Activated naive CD4-positive, alpha-beta T cell treated with anti-CD3 and anti-CD28 coated beads, Interleukin-2, amount 10 ng/mL, durations not matched to agents 7 days and 5 days (primary cell): ENCODE measurements around the gene GAS7.

Experiments
- CTCF ChIA-PET: fragments of 350-600 bp; sonication (Branson Sonifier 250); formaldehyde crosslinking; loops from one replicate; lab custom pipeline; 2021; ENCODE audit warnings: antibody characterized with exemption; lab: Charles Lee
- DNase-seq: peaks from one replicate; pipeline ENCODE4 v3.0.0-alpha.2; 2020
- H3K27ac Mint-ChIP-seq: one replicate; pipeline ENCODE4 v1.8.0; 2021; ENCODE audit warnings: mild to moderate bottlenecking, moderate library complexity, mixed read lengths
- H3K27me3 Mint-ChIP-seq: one replicate; pipeline ENCODE4 v1.8.0; 2021; ENCODE audit warnings: mild to moderate bottlenecking, mixed read lengths
- H3K36me3 Mint-ChIP-seq: one replicate; pipeline ENCODE4 v1.8.0; 2021; ENCODE audit warnings: mixed read lengths
- H3K4me1 Mint-ChIP-seq: one replicate; pipeline ENCODE4 v1.8.0; 2021; ENCODE audit warnings: mixed read lengths
- H3K4me3 Mint-ChIP-seq: one replicate; pipeline ENCODE4 v1.8.0; 2021; ENCODE audit warnings: mild to moderate bottlenecking, moderate library complexity, mixed read lengths
- H3K9me3 Mint-ChIP-seq: one replicate; pipeline ENCODE4 v1.8.0; 2021; ENCODE audit warnings: mixed read lengths

Gene GAS7

DNA sequence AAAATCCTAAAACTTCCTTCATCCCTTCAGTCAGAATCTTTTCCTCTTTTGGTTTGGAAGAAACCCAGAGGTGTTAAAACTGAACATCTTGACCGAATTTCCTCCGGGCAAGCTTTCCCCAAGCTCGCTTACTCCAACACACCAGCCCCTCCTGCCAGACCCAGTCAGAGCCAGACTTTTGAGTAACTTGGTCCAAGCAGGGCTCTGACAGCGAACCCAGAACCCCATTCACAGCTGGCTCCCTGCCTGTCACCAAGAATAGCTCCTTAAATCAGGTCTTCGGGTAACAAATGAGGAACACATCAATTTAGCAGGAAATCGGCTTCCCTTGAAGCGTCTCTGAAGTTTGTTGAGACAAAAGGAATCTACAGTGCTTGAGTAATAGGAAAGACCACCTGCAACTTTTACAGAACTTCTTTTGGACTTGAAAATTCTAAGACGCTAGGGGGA, 27.3 kb downstream of the GAS7 start:
- Mint-ChIP-seq H3K27ac (no peak overlapping the region), H3K4me1 (peaks cover 13% of the 10 kb centered on the region), H3K9me3 (peaks cover 1% of the 10 kb centered on the region), H3K4me3 (no peak overlapping the region), H3K36me3 (no peaks in the 10 kb centered on the region), H3K27me3 (peaks cover 12% of the 10 kb centered on the region)
- CTCF ChIA-PET, result interaction anchor here (1.0 kb wide), 1 partner anchor 11 kb away, joined by 3 read pairs; no protein-coding TSS in a partner anchor
- no peak for DNase-seq

DNA sequence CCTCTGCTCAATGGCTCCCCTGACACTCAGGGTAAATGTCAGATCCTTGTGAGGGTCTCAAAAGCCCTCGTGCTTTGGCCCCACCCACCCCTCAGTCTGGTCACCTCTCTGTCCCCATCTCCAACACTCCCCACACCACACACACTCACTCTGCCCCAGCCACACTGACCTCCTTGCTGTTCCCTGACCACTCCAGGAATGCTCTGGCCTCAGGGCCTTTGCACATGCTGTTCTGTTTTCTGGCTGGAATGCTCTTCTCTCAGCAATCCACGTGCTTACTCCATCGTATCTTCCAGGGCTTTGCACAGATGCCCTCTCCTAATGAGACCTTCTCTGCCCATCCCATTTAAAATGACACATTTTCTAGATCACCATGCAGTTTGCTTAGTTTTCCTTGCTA, 28.2 kb downstream of the GAS7 start:
- H3K36me3 Mint-ChIP-seq, result no peaks in the 10 kb centered on the region
- no peak overlapping the region for H3K27ac Mint-ChIP-seq
- DNase-seq, result no peak
- peaks cover 1% of the 10 kb centered on the region for H3K9me3 Mint-ChIP-seq
- H3K4me3 Mint-ChIP-seq, result no peak overlapping the region
- CTCF ChIA-PET, result no interaction called here
- peaks cover 13% of the 10 kb centered on the region for H3K4me1 Mint-ChIP-seq
- H3K27me3 Mint-ChIP-seq, result peaks cover 12% of the 10 kb centered on the region

DNA sequence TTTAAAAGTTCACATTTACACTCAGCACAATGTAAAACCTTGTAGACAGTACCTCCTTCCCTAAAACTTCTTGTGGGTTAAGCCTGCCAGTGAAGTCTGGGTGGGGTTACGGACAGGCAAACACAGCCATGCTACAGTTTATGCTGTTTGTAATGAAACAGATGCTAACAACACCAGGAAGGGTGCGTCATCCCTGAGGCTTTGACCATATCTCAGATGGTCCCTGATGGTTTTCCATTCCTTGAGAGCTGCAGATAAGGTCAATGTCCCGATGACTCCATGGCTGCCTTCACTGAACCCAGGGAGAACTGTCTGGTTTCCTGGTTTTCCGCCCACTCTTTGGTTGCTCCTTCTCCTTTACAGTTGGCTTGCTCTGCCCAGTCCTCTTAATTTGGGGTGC, 29.1 kb downstream of the GAS7 start:
- peaks cover 1% of the 10 kb centered on the region for H3K9me3 Mint-ChIP-seq
- CTCF ChIA-PET, result no interaction called here
- no peak overlapping the region for H3K27ac Mint-ChIP-seq
- peaks cover 13% of the 10 kb centered on the region for H3K4me1 Mint-ChIP-seq
- no peak for DNase-seq
- no peaks in the 10 kb centered on the region for H3K36me3 Mint-ChIP-seq
- no peak overlapping the region for H3K4me3 Mint-ChIP-seq
- H3K27me3 Mint-ChIP-seq, result peaks cover 12% of the 10 kb centered on the region

DNA sequence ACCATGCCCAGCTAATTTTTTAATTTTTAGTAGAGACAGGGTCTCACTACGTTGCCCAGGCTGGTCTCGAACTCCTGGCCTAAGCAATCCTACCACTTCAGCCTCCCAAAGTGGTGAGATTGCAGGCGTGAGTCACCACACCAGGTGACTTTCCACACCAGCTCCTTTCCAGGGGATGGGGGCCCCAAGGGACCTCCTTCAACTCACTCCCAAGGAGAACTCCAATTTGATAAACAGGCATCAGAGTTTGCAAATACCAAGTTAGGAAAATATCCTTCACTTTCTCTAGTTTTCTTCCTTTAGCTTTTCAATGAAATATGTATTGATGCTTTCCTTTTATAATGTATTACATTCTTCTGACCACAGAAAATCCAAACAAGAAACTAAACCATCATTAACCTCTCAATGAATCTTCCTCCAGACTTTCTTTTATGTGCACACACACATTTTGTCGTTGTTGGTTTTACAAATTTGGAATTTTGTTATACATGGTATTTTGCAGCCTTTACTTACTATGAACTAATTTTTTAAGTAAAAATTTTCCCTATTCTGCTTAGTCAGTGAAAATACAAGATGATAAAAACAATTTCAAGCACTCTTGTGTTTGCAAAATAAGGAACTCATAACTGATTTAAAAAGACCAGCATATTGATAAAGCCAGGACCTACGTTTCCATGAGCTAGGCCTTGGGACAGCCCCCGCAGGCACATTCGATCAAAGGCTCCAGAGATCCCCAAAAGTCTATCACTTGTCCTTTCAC, 32.0 kb downstream of the GAS7 start:
- no peak for DNase-seq
- H3K27ac Mint-ChIP-seq, result no peak overlapping the region
- H3K36me3 Mint-ChIP-seq, result no peaks in the 10 kb centered on the region
- H3K27me3 Mint-ChIP-seq, result peaks cover 8% of the 10 kb centered on the region
- peaks cover 4% of the 10 kb centered on the region for H3K4me1 Mint-ChIP-seq
- no peak overlapping the region for H3K4me3 Mint-ChIP-seq
- CTCF ChIA-PET, result no interaction called here
- peaks cover 1% of the 10 kb centered on the region for H3K9me3 Mint-ChIP-seq

DNA sequence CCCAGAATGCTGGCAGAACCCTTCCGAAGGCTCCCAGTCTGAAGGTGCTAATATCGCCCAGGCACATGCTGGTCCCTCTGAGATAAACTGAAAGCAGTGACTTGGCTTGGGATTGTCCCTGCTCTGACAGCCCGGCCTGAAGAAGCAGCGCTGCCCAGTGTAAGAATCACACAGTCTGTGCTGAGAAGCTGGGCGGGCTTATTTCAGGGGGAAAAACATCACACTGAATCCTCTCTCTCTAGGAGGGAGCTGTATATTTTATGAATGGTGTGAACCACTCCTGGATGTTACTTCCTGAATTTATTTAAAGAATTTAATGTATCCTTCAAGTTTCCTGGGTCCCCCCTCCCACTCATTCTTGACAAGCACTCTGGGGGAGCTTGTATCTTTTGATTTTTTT, 36.3 kb downstream of the GAS7 start:
- H3K4me1 Mint-ChIP-seq, result no peaks in the 10 kb centered on the region
- H3K4me3 Mint-ChIP-seq, result no peak overlapping the region
- no peaks in the 10 kb centered on the region for H3K27me3 Mint-ChIP-seq
- CTCF ChIA-PET, result no interaction called here
- no peak for DNase-seq
- H3K9me3 Mint-ChIP-seq, result no peaks in the 10 kb centered on the region
- no peak overlapping the region for H3K27ac Mint-ChIP-seq
- no peaks in the 10 kb centered on the region for H3K36me3 Mint-ChIP-seq

DNA sequence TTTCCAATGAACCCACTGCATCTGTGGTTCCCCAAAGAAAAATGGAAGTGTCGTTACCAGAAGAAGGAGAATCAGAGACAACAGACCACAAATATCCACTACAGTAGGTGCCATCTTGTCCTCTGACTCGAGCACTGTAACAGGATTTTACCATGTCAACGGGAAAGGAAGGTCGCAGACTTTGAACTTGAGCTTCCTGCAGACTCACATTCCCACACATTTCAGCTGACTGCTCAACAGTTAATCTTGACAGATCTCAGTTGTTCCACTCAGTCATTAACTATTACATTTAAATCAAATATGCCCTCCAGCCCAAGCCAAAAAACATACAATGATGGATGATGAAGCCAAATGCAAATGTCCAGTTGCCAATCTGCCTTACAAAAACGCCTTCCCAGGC, 37.0 kb downstream of the GAS7 start:
- Mint-ChIP-seq H3K27me3 (peaks cover 3% of the 10 kb centered on the region), H3K4me1 (peaks cover 2% of the 10 kb centered on the region), H3K36me3 (no peaks in the 10 kb centered on the region), H3K9me3 (no peaks in the 10 kb centered on the region), H3K4me3 (no peak overlapping the region), H3K27ac (no peak overlapping the region)
- CTCF ChIA-PET, result no interaction called here
- no peak for DNase-seq

DNA sequence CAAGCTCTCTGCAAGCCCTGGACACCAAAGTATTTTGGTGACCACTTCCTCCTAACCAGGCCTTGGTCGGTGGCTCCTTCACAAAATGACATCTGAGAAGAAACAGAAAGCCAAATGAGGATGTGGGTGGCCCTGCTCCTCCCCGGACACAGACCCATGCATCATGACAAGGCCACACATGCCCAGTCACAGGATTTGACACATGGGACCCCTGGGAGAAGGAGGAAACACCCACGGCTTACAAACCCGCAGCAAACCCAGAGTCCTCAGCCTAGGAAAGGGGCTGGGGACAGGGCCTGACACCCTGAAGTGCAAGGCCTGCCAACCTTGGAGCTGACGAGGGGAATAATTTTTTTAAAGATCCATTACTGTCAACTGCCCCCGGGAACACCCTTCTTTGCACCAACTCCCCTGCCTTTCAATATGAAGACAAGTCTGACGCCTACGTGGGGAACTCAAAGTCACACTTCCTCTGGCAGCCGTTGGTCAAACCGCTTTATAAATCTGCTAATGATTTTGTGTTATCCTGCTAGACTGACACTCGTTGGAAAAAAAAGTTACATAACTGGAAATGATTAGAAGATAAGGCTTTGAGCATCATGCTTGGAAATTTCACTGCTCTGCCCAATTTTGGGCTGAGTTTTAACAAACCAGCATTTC, 41.3 kb downstream of the GAS7 start:
- no peak overlapping the region for H3K27ac Mint-ChIP-seq
- DNase-seq, result no peak
- H3K27me3 Mint-ChIP-seq, result peaks cover 6% of the 10 kb centered on the region

DNA sequence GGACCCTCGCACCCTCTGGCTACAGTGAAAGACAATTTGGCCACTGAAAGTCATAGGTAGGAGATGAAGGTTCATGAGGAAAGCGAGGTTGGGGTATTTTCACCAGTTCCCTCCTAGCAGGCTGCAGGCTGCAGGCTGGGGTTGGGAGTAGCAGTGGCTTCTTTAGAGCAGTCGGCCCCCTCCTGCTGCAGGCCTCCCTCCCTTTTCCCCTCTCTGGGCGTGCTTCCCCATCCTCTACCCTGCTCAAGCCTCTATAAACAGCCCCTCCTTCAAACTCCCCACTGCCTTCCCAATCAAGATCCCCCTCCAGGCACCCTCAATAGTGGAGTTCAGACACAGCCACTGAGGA, 41.8 kb downstream of the GAS7 start:
- DNase-seq, result no peak
- CTCF ChIA-PET, result no interaction called here
- no peaks in the 10 kb centered on the region for H3K36me3 Mint-ChIP-seq
- peaks cover 2% of the 10 kb centered on the region for H3K4me1 Mint-ChIP-seq
- H3K9me3 Mint-ChIP-seq, result no peaks in the 10 kb centered on the region
- H3K27me3 Mint-ChIP-seq, result peaks cover 6% of the 10 kb centered on the region
- no peak overlapping the region for H3K4me3 Mint-ChIP-seq
- no peak overlapping the region for H3K27ac Mint-ChIP-seq

More for the DNA sequence above, 41.3 kb downstream of the GAS7 start:
- CTCF ChIA-PET, result no interaction called here
- H3K4me3 Mint-ChIP-seq, result no peak overlapping the region
- H3K36me3 Mint-ChIP-seq, result no peaks in the 10 kb centered on the region
- no peaks in the 10 kb centered on the region for H3K9me3 Mint-ChIP-seq
- H3K4me1 Mint-ChIP-seq, result peaks cover 2% of the 10 kb centered on the region

DNA sequence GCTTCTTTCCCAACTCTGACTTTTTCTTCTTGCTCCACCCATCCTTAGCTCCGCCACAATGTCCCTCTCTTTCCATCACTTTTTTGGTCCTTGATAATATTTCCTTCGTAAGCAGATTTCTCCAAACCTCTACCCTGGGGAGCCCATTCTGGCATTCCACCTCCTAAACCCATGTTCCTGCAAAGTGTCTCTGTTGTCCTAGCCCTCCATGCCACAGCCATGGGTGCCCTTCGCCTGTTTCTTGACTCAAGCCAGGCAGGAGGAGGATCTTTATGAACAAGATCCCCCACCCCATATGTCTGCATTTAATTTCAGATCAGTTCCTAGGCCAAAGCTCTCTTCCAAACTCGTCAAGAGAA, 42.4 kb downstream of the GAS7 start:
- no peak overlapping the region for H3K4me3 Mint-ChIP-seq
- peaks cover 6% of the 10 kb centered on the region for H3K27me3 Mint-ChIP-seq
- CTCF ChIA-PET, result no interaction called here
- H3K36me3 Mint-ChIP-seq, result no peaks in the 10 kb centered on the region
- no peak overlapping the region for H3K27ac Mint-ChIP-seq
- no peaks in the 10 kb centered on the region for H3K9me3 Mint-ChIP-seq
- DNase-seq, result no peak
- H3K4me1 Mint-ChIP-seq, result peaks cover 2% of the 10 kb centered on the region

DNA sequence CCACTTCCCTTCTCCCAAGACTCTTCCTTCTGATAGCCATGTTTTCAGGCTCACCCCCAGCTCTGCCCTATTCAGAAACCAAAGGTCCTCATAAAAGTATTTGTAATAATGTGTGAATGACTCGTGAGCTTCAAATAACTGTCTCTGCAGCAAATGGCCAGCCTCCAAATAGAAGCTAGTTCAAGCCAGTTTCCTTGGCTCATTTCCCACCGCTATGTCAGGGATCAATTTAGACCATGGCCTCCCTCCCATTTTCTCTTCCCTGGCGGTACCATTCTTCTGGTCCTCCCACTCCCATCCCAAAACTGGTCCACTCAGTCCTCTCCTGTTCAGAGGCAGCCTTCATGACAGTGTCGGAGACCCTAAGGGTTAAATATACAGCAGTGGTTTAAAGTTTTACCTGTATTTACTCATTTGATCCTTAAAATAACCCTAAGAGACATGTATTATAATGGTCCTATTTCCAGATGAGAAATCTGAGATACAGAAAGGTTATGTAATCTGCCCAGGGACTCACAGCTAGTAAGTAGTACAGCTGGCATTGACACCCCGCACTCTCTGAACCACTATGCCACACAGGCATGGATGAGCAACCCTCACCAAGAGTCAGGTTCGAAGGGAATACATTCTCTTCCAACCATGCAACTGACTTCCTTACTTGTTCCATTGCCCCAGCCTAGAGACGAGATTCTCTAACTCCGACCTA, 42.9 kb downstream of the GAS7 start:
- CTCF ChIA-PET, result no interaction called here
- Mint-ChIP-seq H3K27ac (no peak overlapping the region), H3K36me3 (no peaks in the 10 kb centered on the region), H3K4me1 (peaks cover 2% of the 10 kb centered on the region), H3K4me3 (no peak overlapping the region), H3K27me3 (peaks cover 6% of the 10 kb centered on the region), H3K9me3 (no peaks in the 10 kb centered on the region)
- no peak for DNase-seq

DNA sequence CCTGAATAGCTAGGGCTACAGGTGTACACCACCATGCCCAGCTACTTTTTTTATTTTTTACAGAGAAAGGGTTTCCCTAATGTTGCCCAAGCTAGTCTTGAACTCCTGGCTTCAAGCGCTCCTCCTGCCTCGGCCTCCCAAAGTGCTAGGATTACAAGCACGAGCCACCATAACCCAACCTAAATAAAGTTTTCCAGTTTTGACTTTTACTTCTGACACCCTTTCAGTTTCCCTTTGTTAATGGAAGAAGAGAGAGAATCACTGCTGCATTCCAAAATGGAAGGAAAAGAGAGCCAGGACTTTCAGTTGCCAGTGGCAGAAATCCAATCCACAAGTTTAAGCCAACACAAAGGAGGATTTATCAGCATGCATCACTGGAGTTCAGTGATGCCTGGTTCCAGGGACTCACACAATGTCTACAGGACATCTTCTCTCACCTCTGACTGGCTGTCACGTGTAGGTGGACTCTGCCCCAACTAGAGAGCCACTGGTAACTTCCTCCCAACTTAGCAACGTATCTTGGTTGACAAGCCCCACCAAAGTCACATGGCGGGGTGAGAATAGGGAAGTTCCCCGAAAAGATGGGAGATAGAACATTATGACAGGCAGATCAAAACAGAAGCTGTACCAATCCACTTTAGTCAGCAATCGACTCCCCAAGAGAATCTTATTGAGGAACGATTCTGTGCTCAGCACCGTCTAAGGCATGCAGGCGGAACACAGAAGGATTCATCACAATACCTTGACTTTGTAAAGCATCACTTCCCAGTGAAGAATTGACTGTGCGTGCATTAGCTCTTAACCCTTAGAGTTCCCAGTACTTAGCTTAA, 46.5 kb downstream of the GAS7 start:
- Mint-ChIP-seq H3K27ac (no peak overlapping the region), H3K4me3 (no peak overlapping the region), H3K27me3 (peaks cover 13% of the 10 kb centered on the region), H3K4me1 (peaks cover 12% of the 10 kb centered on the region), H3K9me3 (no peaks in the 10 kb centered on the region), H3K36me3 (no peaks in the 10 kb centered on the region)
- CTCF ChIA-PET, result no interaction called here
- no peak for DNase-seq

DNA sequence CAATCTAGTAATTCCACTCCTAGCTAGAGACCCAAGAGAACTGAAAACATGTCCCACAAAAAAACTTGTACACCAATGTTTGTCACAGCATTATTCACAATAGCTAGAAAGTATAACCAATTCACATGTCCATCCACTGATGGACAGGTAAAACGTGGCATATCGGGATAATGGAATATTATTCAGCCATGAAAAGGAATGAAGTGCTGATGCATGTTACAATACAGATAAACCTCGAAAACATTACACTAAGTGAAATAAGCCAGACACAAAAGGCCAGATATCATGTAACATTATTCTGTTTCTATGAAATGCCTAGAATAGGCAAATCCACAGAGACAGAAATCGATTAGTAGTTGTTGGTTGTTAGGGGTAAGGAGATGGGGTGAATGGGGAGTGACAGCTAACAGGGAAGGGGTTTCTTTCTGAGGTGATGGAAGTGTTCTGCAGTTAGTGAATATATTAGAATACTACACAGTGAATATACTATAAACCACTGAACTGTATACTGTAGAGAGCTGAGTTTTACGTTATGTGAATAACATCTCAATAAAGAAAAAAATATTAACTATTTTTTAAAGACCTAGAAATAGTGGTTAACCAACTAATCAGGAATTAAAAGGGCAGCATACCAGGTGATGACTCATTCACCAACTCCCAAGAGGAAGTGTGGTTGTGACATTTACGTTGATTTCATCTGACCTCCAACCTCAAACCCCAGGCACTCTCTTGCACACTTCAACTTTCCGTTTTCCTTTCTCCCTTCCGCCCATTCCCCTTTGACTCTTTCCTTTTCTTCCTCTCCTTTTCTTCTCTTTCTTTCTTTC, 48.6 kb downstream of the GAS7 start:
- Mint-ChIP-seq H3K27me3 (peaks cover 24% of the 10 kb centered on the region), H3K9me3 (peaks cover 3% of the 10 kb centered on the region), H3K27ac (peak overlapping the region; percentile 5), H3K36me3 (no peaks in the 10 kb centered on the region), H3K4me3 (no peak overlapping the region), H3K4me1 (peaks cover 15% of the 10 kb centered on the region)
- no peak for DNase-seq
- CTCF ChIA-PET, result no interaction called here

DNA sequence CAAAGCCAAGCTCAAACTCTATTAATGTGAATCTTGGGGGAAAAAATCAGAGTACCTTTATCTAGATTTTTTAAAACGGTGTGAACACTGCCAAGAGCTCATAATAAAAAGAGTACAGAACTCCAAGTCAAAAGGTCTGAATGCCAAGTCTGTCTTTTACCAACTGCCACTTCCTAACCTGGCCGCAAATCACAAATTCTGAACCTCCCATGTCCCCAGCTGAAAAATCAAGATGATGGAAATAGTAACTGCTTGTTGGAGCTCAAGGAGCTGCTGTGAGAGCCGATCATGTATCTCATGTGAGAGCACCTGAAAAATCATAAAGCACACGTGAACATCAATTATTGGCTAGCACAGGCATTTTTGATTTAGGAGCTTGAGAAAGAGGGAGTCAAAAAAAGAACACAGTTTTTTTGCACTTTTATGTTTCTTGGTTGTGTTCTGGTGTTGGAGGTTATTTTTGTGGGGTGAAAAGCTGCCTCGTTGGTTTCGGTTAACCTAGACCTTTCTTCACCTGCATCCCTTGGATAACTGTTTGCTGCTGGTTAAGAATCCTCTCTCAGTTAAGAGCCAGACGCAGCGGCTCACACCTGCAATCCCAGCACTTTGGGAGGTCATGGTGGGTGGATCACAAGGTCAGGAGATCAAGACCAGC, 50.5 kb downstream of the GAS7 start:
- H3K9me3 Mint-ChIP-seq, result peaks cover 3% of the 10 kb centered on the region
- CTCF ChIA-PET, result no interaction called here
- H3K27ac Mint-ChIP-seq, result no peak overlapping the region
- H3K36me3 Mint-ChIP-seq, result no peaks in the 10 kb centered on the region
- H3K4me3 Mint-ChIP-seq, result no peak overlapping the region
- no peak for DNase-seq
- peaks cover 18% of the 10 kb centered on the region for H3K4me1 Mint-ChIP-seq
- peaks cover 29% of the 10 kb centered on the region for H3K27me3 Mint-ChIP-seq
